Pancreas (tissue), 10 donors: Measurements from ENCODE around the gene PROP1. TPM values are rescaled to one million over a fixed set of nuclear protein-coding genes. Genes with fewer than 3 reads are reported as not detected.

Experiments
- ATAC-seq, 4 donors: fragments of 200-7000 bp; cut with Tn5 transposase; one replicate each; pipeline versions ENCODE4 v1.8.0 to v1.9.1; 2020; ENCODE audit warnings: mild to moderate bottlenecking in 4 of 4, moderate library complexity in 4 of 4
- DNase-seq, 6 donors: peaks; one replicate each; pipeline ENCODE4 v3.0.0-alpha.2; 2020
- FAIRE-seq: peaks from 2 replicates; lab custom pipeline; 2012; peaks lifted over from hg19 to GRCh38; lab: Jason Lieb, UNC
- H3K27ac ChIP-seq, 4 donors: fragments of 200-600 bp; sonication (generic); 1 replicate in 3 of 4; 2 replicates in 1 of 4; pipeline versions ENCODE4 v1.5.0 to v1.8.0; 2020
- H3K27me3 ChIP-seq, 4 donors: fragments of 200-600 bp; one replicate each; pipeline ENCODE4 v1.8.0; 2021
- H3K36me3 ChIP-seq, 3 donors: fragments of 200-600 bp; sonication (generic) in 1 of 3; one replicate each; pipeline versions ENCODE4 v1.5.0 to v1.8.0; 2020 to 2021
- H3K4me1 ChIP-seq, 3 donors: fragments of 200-600 bp; one replicate each; pipeline ENCODE4 v1.8.0; 2021
- H3K4me3 ChIP-seq, 4 donors: fragments of 200-600 bp; sonication (generic) in 2 of 4; one replicate each; pipeline versions ENCODE4 v1.5.0 to v1.8.0; 2020 to 2021
- H3K9me3 ChIP-seq, 4 donors: fragments of 200-600 bp; one replicate each; pipeline ENCODE4 v1.8.0; 2021
- CTCF ChIP-seq, 4 donors: fragments of 200-600 bp; sonication (generic) in 3 of 4; IDR thresholded peaks; one replicate each; pipeline versions ENCODE4 v1.5.0 to v1.8.0; 2021; ENCODE audit warnings: antibody characterized with exemption in 4 of 4
- WGBS, 2 donors: extraction: QIAGEN DNeasy Blood & Tissue Kit; methylation state at CpG; one replicate each; pipeline ENCODE4 v1.1.7; 2013; 5-methylcytosine and 5-hydroxymethylcytosine counted together
- intact Hi-C, 3 donors: fragments of 100-400 bp; cut with DNase I; formaldehyde crosslinking; loops; one replicate each; pipeline versions ENCODE4 v1.11.1 to v1.14.2; 2022
- polyA plus RNA-seq, 2 donors: library from polyadenylated mRNA; stranded (reverse); fragments of 200-250 nt; gene quantifications; one replicate each; pipeline ENCODE4 v1.2.3, GENCODE V29; 2013
- total RNA-seq, 6 donors: library from RNA; stranded (reverse); fragmentation: NEBNext Ultra II Directional in 4 of 6; extraction: Animal tissue kit (Norgen Biotek cat#: 25700) in 4 of 6; gene quantifications; one replicate each; pipeline versions ENCODE4 v1.2.1 to v1.2.4, GENCODE V29; 2021 to 2023
- donor health status: healthy with polysubstance abuse.
- donor health status: DM: no; HTN: no; CAD: no; lungs with moderate emphysema.
- donor health status: DM: no; HTN: no; CAD: no.
- donor health status: control.
- donor health status: control.
- donor health status: Bipolar disorder and iron deficiency.
- donor health status: DM: yes; HTN: yes; CAD: no.
- donor health status: DM: no; HTN: no; CAD: no.
- donor health status: DM: no; HTN: no; CAD: no.
- donor health status: DM: yes; HTN: yes; CAD: no.

The PROP1 gene
- total and polyA plus RNA-seq, 8 donors: not detected

- intact Hi-C loops: no loop called here
- no peak overlapping the region for H3K27ac ChIP-seq
- WGBS, 2 donors: 83 to 87% methylated on average over 8 of the region's 8 CpGs
- no peaks in the 10 kb centered on the region for H3K27me3 ChIP-seq
- H3K36me3 ChIP-seq: no peaks in the 10 kb centered on the region
- ATAC-seq (no peak), DNase-seq (no peak), FAIRE-seq (no peak)
- H3K4me3 ChIP-seq: no peak overlapping the region
- TF ChIP-seq CTCF (IDR thresholded peaks at IDR 0.05): no peak
- no peaks in the 10 kb centered on the region for H3K4me1 ChIP-seq
- H3K9me3 ChIP-seq: no peaks in the 10 kb centered on the region
Observed at GRCh38 chr5:177968661-177969211, 27.3 kb downstream of the PROP1 start.

- no peak overlapping the region for H3K4me3 ChIP-seq
- FAIRE-seq: no peak
Observed at GRCh38 chr5:177967221-177967887, 28.7 kb downstream of the PROP1 start.

GRCh38 chr5:177966839-177967166, 29.2 kb downstream of the PROP1 start:
- TF ChIP-seq CTCF (IDR thresholded peaks at IDR 0.05): no peak
- DNase-seq (no peak), ATAC-seq (peak in 2 of 4 donors; percentile 60 to 64), FAIRE-seq (no peak)
- H3K9me3 ChIP-seq: no peaks in the 10 kb centered on the region
- H3K4me1 ChIP-seq: no peaks in the 10 kb centered on the region
- H3K27me3 ChIP-seq: no peaks in the 10 kb centered on the region
- intact Hi-C loops: no loop called here
- no peak overlapping the region for H3K4me3 ChIP-seq
- WGBS, 2 donors: 58 to 68% methylated on average over 7 of the region's 7 CpGs
- no peak overlapping the region for H3K27ac ChIP-seq
- no peaks in the 10 kb centered on the region for H3K36me3 ChIP-seq

More at GRCh38 chr5:177967221-177967887, 28.7 kb downstream of the PROP1 start:
- no peak for TF ChIP-seq CTCF (IDR thresholded peaks at IDR 0.05)
- intact Hi-C loops: no loop called here
- no peak for DNase-seq
- ATAC-seq: no peak
- H3K4me1 ChIP-seq: no peaks in the 10 kb centered on the region
- H3K27ac ChIP-seq: no peak overlapping the region
- 87 to 88% methylated on average over 8 to 9 of the region's 9 CpGs for WGBS, 2 donors
- no peaks in the 10 kb centered on the region for H3K9me3 ChIP-seq
- no peaks in the 10 kb centered on the region for H3K36me3 ChIP-seq
- H3K27me3 ChIP-seq: no peaks in the 10 kb centered on the region

- no peaks in the 10 kb centered on the region for H3K4me1 ChIP-seq
- FAIRE-seq (no peak), ATAC-seq (no peak), DNase-seq (no peak)
- no peak overlapping the region for H3K4me3 ChIP-seq
- intact Hi-C loops: no loop called here
- no peaks in the 10 kb centered on the region for H3K9me3 ChIP-seq
- no peaks in the 10 kb centered on the region for H3K36me3 ChIP-seq
- no peaks in the 10 kb centered on the region for H3K27me3 ChIP-seq
- no peak for TF ChIP-seq CTCF (IDR thresholded peaks at IDR 0.05)
- H3K27ac ChIP-seq: no peak overlapping the region
- WGBS, 2 donors: 79 to 86% methylated on average over 19 of the region's 19 CpGs
Observed at GRCh38 chr5:177966009-177966838, 29.8 kb downstream of the PROP1 start.
